Ovary (tissue), 9 donors: ENCODE data around the gene OR2V2. TPM values are rescaled to one million over a fixed set of nuclear protein-coding genes. Genes with fewer than 3 reads are reported as not detected.

Experiments
- DNase-seq, 5 donors: peaks; one replicate each; pipeline ENCODE4 v3.0.0-alpha.2; 2019 to 2020
- H3K27ac ChIP-seq, 2 donors: fragments of 200-600 bp; one replicate each; pipeline versions ENCODE4 v1.5.1 to v1.8.0; 2019 to 2022
- H3K27me3 ChIP-seq: fragments of 200-600 bp; one replicate; pipeline ENCODE4 v1.8.0; 2022
- H3K36me3 ChIP-seq: fragments of 200-600 bp; sonication (generic); one replicate; pipeline ENCODE4 v1.5.1; 2019
- H3K4me1 ChIP-seq: one replicate; pipeline ENCODE4 v1.8.1; 2013; ENCODE audit warnings: mild to moderate bottlenecking, moderate library complexity; ENCODE audit not compliant: insufficient read depth
- H3K4me3 ChIP-seq: fragments of 200-600 bp; sonication (generic); one replicate; pipeline ENCODE4 v1.5.1; 2017
- H3K9me3 ChIP-seq, 2 donors: fragments of 200-600 bp in 1 of 2; sonication (generic) in 1 of 2; one replicate each; pipeline versions ENCODE4 v1.5.1 to v1.8.1; 2013 to 2019; ENCODE audit warnings: mild to moderate bottlenecking in 1 of 2, moderate library complexity in 1 of 2
- CTCF ChIP-seq, 3 donors: fragments of 450-650 bp in 2 of 3; fragments of 200-600 bp in 1 of 3; IDR thresholded peaks; one replicate each; pipeline versions ENCODE4 v1.5.1 to v1.8.0; 2016 to 2022; ENCODE audit warnings: antibody characterized with exemption in 3 of 3, mild to moderate bottlenecking in 1 of 3
- EP300 ChIP-seq: sonication (generic); formaldehyde crosslinking; IDR thresholded peaks from one replicate; pipeline ENCODE4 v1.6.1; 2017; ENCODE audit warnings: antibody characterized with exemption
- POLR2A ChIP-seq: fragments of 450-650 bp; IDR thresholded peaks from one replicate; pipeline ENCODE4 v1.6.1; 2017; ENCODE audit warnings: antibody characterized with exemption, mild to moderate bottlenecking, moderate library complexity
- WGBS, 3 donors: extraction: QIAGEN DNeasy Blood & Tissue Kit in 1 of 3; methylation state at CpG; one replicate each; pipeline versions ENCODE4 v1.1.5 to v1.1.7; 2013 to 2017; 5-methylcytosine and 5-hydroxymethylcytosine counted together
- intact Hi-C, 4 donors: fragments of 100-400 bp; cut with DNase I; formaldehyde crosslinking; loops; one replicate each; pipeline versions ENCODE4 v1.11.0 to v1.15.1; 2022 to 2023
- polyA plus RNA-seq, 2 donors: library from polyadenylated mRNA; stranded (reverse); fragments of 200-250 nt in 1 of 2; fragments of 350-450 nt in 1 of 2; fragmentation: Illumina TruSeq in 1 of 2; extraction: RNeasy Lipid Tissue Mini Kit (QIAGEN cat#74804) in 1 of 2; gene quantifications; one replicate each; pipeline ENCODE4 v1.2.3, GENCODE V29; 2013 to 2014
- total RNA-seq, 7 donors: library from RNA; depleted of rRNA in 2 of 7; stranded (reverse); fragments of >200 nt in 2 of 7; fragmentation: NEBNext Ultra II Directional in 3 of 7; extraction: Animal tissue kit (Norgen Biotek cat#: 25700) in 3 of 7; gene quantifications; one replicate each; pipeline versions ENCODE4 v1.1.0 to v1.2.4, GENCODE V29; 2016 to 2023
- donor health status: DM: no; HTN: no; CAD: no; lungs with moderate emphysema.
- donor health status: DM: no; HTN: no; CAD: no.
- donor health status: Bipolar disorder and iron deficiency.
- donor health status: DM: yes; HTN: yes; CAD: no.
- donor health status: DM: no; HTN: no; CAD: no.
- donor health status: DM: yes; HTN: yes; CAD: no.

Gene OR2V2
- total and polyA plus RNA-seq, 9 donors: 0.80 TPM; not detected in 8

DNA sequence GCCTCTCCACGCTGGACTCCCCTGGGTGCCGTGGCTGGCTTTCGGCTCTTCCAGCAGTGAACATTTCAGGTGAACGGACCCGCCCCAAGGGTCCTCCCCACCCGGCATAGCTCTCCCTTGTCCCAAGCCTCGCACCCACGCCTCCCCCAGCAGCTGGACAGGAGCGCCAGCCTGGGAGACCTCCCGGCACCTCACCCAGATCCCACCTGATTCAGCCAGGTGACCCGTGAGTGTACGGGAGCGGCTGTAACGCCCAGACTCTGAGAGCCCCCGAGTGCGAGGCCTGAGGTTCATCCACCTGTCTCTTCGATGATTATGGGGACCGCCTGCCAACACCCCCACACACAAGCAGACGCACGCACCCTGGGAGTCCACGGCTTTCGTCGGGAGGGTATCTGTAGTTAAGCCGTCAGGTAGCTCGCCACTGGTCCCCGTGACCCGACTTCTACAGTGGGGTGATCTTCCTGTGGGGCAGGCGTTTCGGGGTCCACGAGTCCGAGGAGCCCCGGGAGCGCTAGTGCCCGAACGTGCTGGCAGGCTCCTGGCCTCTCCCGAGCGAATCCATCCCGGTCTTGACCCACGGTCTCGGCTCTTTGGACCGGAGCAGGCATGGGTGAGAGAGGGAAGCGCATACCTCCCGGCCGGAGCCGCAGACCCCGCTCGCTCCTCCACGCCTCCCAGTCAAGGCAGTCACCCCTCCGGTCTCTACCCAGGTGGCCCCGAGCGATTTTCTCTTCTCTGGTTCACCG is 42.8 kb downstream of the OR2V2 start:
- intact Hi-C loops: loop anchor here in 3 of 4 donors (1.0 to 10.0 kb wide), 5 partner anchors 27 to 405 kb away; partner anchors contain the start of genes TRIM41 (in 1 of the 3) and TRIM52 (in 1 of the 3)
- peak; percentile 30 to 64 (median 53) for DNase-seq

GRCh38 chr5:181190711-181191525 is 43.5 kb downstream of the OR2V2 start:
- peak; percentile 40 to 70 (median 47) for DNase-seq
- 0 to 1% (median 0%) methylated on average over 66 of the region's 66 CpGs for WGBS, 3 donors
- Histone ChIP-seq H3K4me1 (peaks cover 8% of the 10 kb centered on the region), H3K9me3 (no peaks in the 10 kb centered on the region), H3K4me3 (peak overlapping the region; percentile 79), H3K27me3 (no peaks in the 10 kb centered on the region), H3K36me3 (no peaks in the 10 kb centered on the region), H3K27ac (peak overlapping the region; percentile 65 to 91)
- no peak for TF ChIP-seq CTCF (IDR thresholded peaks at IDR 0.05)
- TF ChIP-seq EP300: no peak
- no peak for TF ChIP-seq POLR2A
- intact Hi-C loops: loop anchor here in 1 of 4 donors (2.0 kb wide), 1 partner anchor 26 kb away; no protein-coding TSS in a partner anchor

More for the DNA sequence above, 42.8 kb downstream of the OR2V2 start:
- TF ChIP-seq CTCF (IDR thresholded peaks at IDR 0.05) (no peak), POLR2A (no peak), EP300 (no peak)
- no peaks in the 10 kb centered on the region for H3K27me3 ChIP-seq
- WGBS, 3 donors: 0 to 1% (median 1%) methylated on average over 44 to 52 of the region's 52 CpGs
- no peaks in the 10 kb centered on the region for H3K9me3 ChIP-seq
- peak overlapping the region; percentile 79 for H3K4me3 ChIP-seq
- peak overlapping the region; percentile 27 to 91 for H3K27ac ChIP-seq
- H3K36me3 ChIP-seq: no peaks in the 10 kb centered on the region
- H3K4me1 ChIP-seq: peaks cover 8% of the 10 kb centered on the region

GRCh38 chr5:181191526-181192336 is 44.3 kb downstream of the OR2V2 start:
- intact Hi-C loops: loop anchor here in 1 of 4 donors (2.0 kb wide), 1 partner anchor 25 kb away; no protein-coding TSS in a partner anchor

More at GRCh38 chr5:181191526-181192336, 44.3 kb downstream of the OR2V2 start:
- H3K36me3 ChIP-seq: no peaks in the 10 kb centered on the region
- TF ChIP-seq EP300: no peak
- TF ChIP-seq POLR2A: peak; percentile 84
- peak in 1 of 3 donors; percentile 17 for TF ChIP-seq CTCF (IDR thresholded peaks at IDR 0.05)
- peak overlapping the region; percentile 79 for H3K4me3 ChIP-seq
- 0 to 1% (median 1%) methylated on average over 52 to 64 of the region's 64 CpGs for WGBS, 3 donors
- peaks cover 8% of the 10 kb centered on the region for H3K4me1 ChIP-seq
- no peaks in the 10 kb centered on the region for H3K27me3 ChIP-seq
- H3K9me3 ChIP-seq: no peaks in the 10 kb centered on the region
- H3K27ac ChIP-seq: peak overlapping the region; percentile 75 to 91
- DNase-seq: peak; percentile 93 to 99 (median 97)
